ACHN (cell line): Measurements from ENCODE around the gene TP63.

Experiments used
- DNase-seq: peaks from one replicate; pipeline ENCODE4 v3.0.0-alpha.2; 2015
- in situ Hi-C: cut with HindIII; loops from 2 replicates; pipeline ENCODE4 v1.10.0; 2017; ENCODE audit warnings: low sequenced_read_pairs, low pct_ligation_motif_present, low pct_unique_long_range_greater_than_20kb

TP63 gene

GRCh38 chr3:189921770-189922169 is 290.6 kb downstream of the TP63 start:
- in situ Hi-C loops = no loop called here

GRCh38 chr3:189927975-189928895 is 297.0 kb downstream of the TP63 start:
- no peak for DNase-seq
- in situ Hi-C loops = no loop called here

More at GRCh38 chr3:189921770-189922169, 290.6 kb downstream of the TP63 start:
- DNase-seq = no peak

GRCh38 chr3:189936201-189936945 is 305.2 kb downstream of the TP63 start:
- DNase-seq = no peak
- in situ Hi-C loops = no loop called here

GRCh38 chr3:189937302-189938127 is 306.3 kb downstream of the TP63 start:
- in situ Hi-C loops = no loop called here
- DNase-seq = peak; percentile 95

GRCh38 chr3:189941125-189941524 is 309.9 kb downstream of the TP63 start:
- in situ Hi-C loops = no loop called here
- no peak for DNase-seq

GRCh38 chr3:189941679-189942078 is 310.5 kb downstream of the TP63 start:
- in situ Hi-C loops = no loop called here
- no peak for DNase-seq

- DNase-seq = no peak
- in situ Hi-C loops = no loop called here
Observed at GRCh38 chr3:189942948-189943347, 311.8 kb downstream of the TP63 start.

GRCh38 chr3:189944285-189945145 is 313.3 kb downstream of the TP63 start:
- no peak for DNase-seq
- in situ Hi-C loops = no loop called here

- in situ Hi-C loops = no loop called here
- no peak for DNase-seq
Observed at GRCh38 chr3:189945935-189946709, 314.9 kb downstream of the TP63 start.
